AML-193 (cell line): ENCODE results near the gene CCDC88B.

Experiments used
- DNase-seq, 2 experiments: peaks; one replicate each; lab custom pipeline; 2025; lab: John Stamatoyannopoulos, UW

Gene CCDC88B

GRCh38 chr11:64347193-64347867, 7.3 kb downstream of the CCDC88B start:
- DNase-seq = peak in 1 of 2 experiments; percentile 18

- no peak for DNase-seq
Observed at GRCh38 chr11:64348383-64349024, 8.5 kb downstream of the CCDC88B start.

GRCh38 chr11:64349025-64349387, 9.0 kb downstream of the CCDC88B start:
- DNase-seq = no peak

GRCh38 chr11:64349404-64349803, 9.4 kb downstream of the CCDC88B start:
- no peak for DNase-seq

- DNase-seq = no peak
Observed at GRCh38 chr11:64351136-64351631, 11.2 kb downstream of the CCDC88B start.

- no peak for DNase-seq
Observed at GRCh38 chr11:64352099-64352994, 12.3 kb downstream of the CCDC88B start.

GRCh38 chr11:64352995-64353714, 13.2 kb downstream of the CCDC88B start:
- DNase-seq = no peak

GRCh38 chr11:64353715-64354506, 13.9 kb downstream of the CCDC88B start:
- no peak for DNase-seq

GRCh38 chr11:64355078-64355940, 15.3 kb downstream of the CCDC88B start:
- DNase-seq = peak; percentile 48 to 64

- DNase-seq = peak; percentile 30 to 44
Observed at GRCh38 chr11:64356498-64357411, 16.8 kb downstream of the CCDC88B start.

- DNase-seq = no peak
Observed at GRCh38 chr11:64357446-64357845, 17.4 kb downstream of the CCDC88B start.

GRCh38 chr11:64357904-64358535, 18.0 kb downstream of the CCDC88B start:
- no peak for DNase-seq

- DNase-seq = no peak
Observed at GRCh38 chr11:64358536-64358906, 18.5 kb downstream of the CCDC88B start.

GRCh38 chr11:64358907-64359711, 19.1 kb downstream of the CCDC88B start, which contains the start of gene RPS6KA4:
Gene RPS6KA4, plus strand, starts transcription at chr11:64359162. Its CDS starts 74 bp downstream, at chr11:64359236.
- DNase-seq = peak in 1 of 2 experiments; percentile 9

GRCh38 chr11:64359712-64360445, 19.9 kb downstream of the CCDC88B start:
- peak; percentile 21 to 39 for DNase-seq

- peak; percentile 38 to 42 for DNase-seq
Observed at GRCh38 chr11:64360448-64360921, 20.5 kb downstream of the CCDC88B start.

- DNase-seq = no peak
Observed at GRCh38 chr11:64361659-64362058, 21.7 kb downstream of the CCDC88B start.
